Activated naive CD8-positive, alpha-beta T cell treated with anti-CD3 and anti-CD28 coated beads for 36 hours (primary cell): ENCODE measurements around the gene CLIC4. TPM values are rescaled to one million over a fixed set of nuclear protein-coding genes. Genes with fewer than 3 reads are reported as not detected.
"Not testable (repeated sequence)": the region's sequence is repeated elsewhere in the genome, so short reads cannot be mapped to it uniquely, and the experiment has no call there.

Source experiments
- DNase-seq: peaks from one replicate; pipeline ENCODE4 v3.0.0; 2021
- H3K27ac Mint-ChIP-seq: one replicate; pipeline ENCODE4 v1.8.0; 2022; ENCODE audit warnings: mild to moderate bottlenecking, moderate library complexity, mixed read lengths
- H3K27me3 Mint-ChIP-seq: one replicate; pipeline ENCODE4 v1.8.0; 2022; ENCODE audit warnings: mild to moderate bottlenecking, mixed read lengths
- H3K36me3 Mint-ChIP-seq: one replicate; pipeline ENCODE4 v1.8.0; 2021; ENCODE audit warnings: mild to moderate bottlenecking, mixed read lengths
- H3K4me1 Mint-ChIP-seq: one replicate; pipeline ENCODE4 v1.8.0; 2021; ENCODE audit warnings: mixed read lengths
- H3K4me3 Mint-ChIP-seq: one replicate; pipeline ENCODE4 v1.8.0; 2022; ENCODE audit warnings: mild to moderate bottlenecking, moderate library complexity, mixed read lengths
- H3K9me3 Mint-ChIP-seq: one replicate; pipeline ENCODE4 v1.8.0; 2022; ENCODE audit warnings: mixed read lengths
- total RNA-seq, 2 experiments: library from RNA; stranded (reverse); gene quantifications; one replicate each; pipeline ENCODE4 v1.2.3, GENCODE V29; 2021

Gene CLIC4
- total RNA-seq, 2 experiments from 2014 or later: 25.0 to 26.4 TPM

GRCh38 chr1:24795236-24795635 is 50.0 kb downstream of the CLIC4 start:
- H3K9me3 Mint-ChIP-seq: peaks cover 1% of the 10 kb centered on the region
- no peak overlapping the region for H3K27ac Mint-ChIP-seq
- H3K27me3 Mint-ChIP-seq: peaks cover 3% of the 10 kb centered on the region
- H3K36me3 Mint-ChIP-seq: peaks cover 6% of the 10 kb centered on the region
- no peak overlapping the region for H3K4me3 Mint-ChIP-seq
- DNase-seq: no peak
- H3K4me1 Mint-ChIP-seq: no peaks in the 10 kb centered on the region

- Mint-ChIP-seq H3K36me3 (peaks cover 6% of the 10 kb centered on the region), H3K4me3 (no peak overlapping the region), H3K4me1 (no peaks in the 10 kb centered on the region), H3K27me3 (peaks cover 3% of the 10 kb centered on the region), H3K9me3 (peaks cover 1% of the 10 kb centered on the region), H3K27ac (no peak overlapping the region)
- no peak for DNase-seq
Observed at GRCh38 chr1:24796524-24796923, 51.3 kb downstream of the CLIC4 start.

- not testable (repeated sequence) for H3K9me3 Mint-ChIP-seq, H3K27me3 Mint-ChIP-seq, DNase-seq, H3K36me3 Mint-ChIP-seq, H3K4me3 Mint-ChIP-seq, H3K27ac Mint-ChIP-seq, H3K4me1 Mint-ChIP-seq
Observed at GRCh38 chr1:24799242-24799641, 54.0 kb downstream of the CLIC4 start.

- Mint-ChIP-seq H3K27ac (no peak overlapping the region), H3K4me3 (no peak overlapping the region), H3K27me3 (peaks cover 3% of the 10 kb centered on the region), H3K36me3 (peaks cover 6% of the 10 kb centered on the region), H3K4me1 (peaks cover 5% of the 10 kb centered on the region), H3K9me3 (peaks cover 1% of the 10 kb centered on the region)
- DNase-seq: no peak
Observed at GRCh38 chr1:24801176-24801575, 55.9 kb downstream of the CLIC4 start.

GRCh38 chr1:24803220-24803619 is 58.0 kb downstream of the CLIC4 start:
- Mint-ChIP-seq H3K27ac (no peak overlapping the region), H3K4me1 (peaks cover 5% of the 10 kb centered on the region), H3K9me3 (peaks cover under 1% of the 10 kb centered on the region), H3K36me3 (peaks cover 6% of the 10 kb centered on the region), H3K4me3 (no peak overlapping the region), H3K27me3 (no peaks in the 10 kb centered on the region)
- DNase-seq: no peak

GRCh38 chr1:24803987-24804530 is 58.8 kb downstream of the CLIC4 start:
- Mint-ChIP-seq H3K4me3 (no peak overlapping the region), H3K36me3 (no peaks in the 10 kb centered on the region), H3K4me1 (peaks cover 5% of the 10 kb centered on the region), H3K9me3 (no peaks in the 10 kb centered on the region), H3K27me3 (no peaks in the 10 kb centered on the region), H3K27ac (no peak overlapping the region)
- no peak for DNase-seq

GRCh38 chr1:24805534-24806301 is 60.5 kb downstream of the CLIC4 start:
- DNase-seq: no peak
- Mint-ChIP-seq H3K9me3 (no peaks in the 10 kb centered on the region), H3K27ac (no peak overlapping the region), H3K4me3 (no peak overlapping the region), H3K36me3 (no peaks in the 10 kb centered on the region), H3K4me1 (peaks cover 5% of the 10 kb centered on the region), H3K27me3 (no peaks in the 10 kb centered on the region)

GRCh38 chr1:24806588-24806987 is 61.3 kb downstream of the CLIC4 start:
- no peaks in the 10 kb centered on the region for H3K36me3 Mint-ChIP-seq
- H3K27me3 Mint-ChIP-seq: no peaks in the 10 kb centered on the region
- H3K9me3 Mint-ChIP-seq: no peaks in the 10 kb centered on the region
- no peak overlapping the region for H3K27ac Mint-ChIP-seq
- DNase-seq: no peak
- no peak overlapping the region for H3K4me3 Mint-ChIP-seq
- H3K4me1 Mint-ChIP-seq: peaks cover 5% of the 10 kb centered on the region

GRCh38 chr1:24811494-24811893 is 66.2 kb downstream of the CLIC4 start:
- DNase-seq, H3K4me1 Mint-ChIP-seq, H3K36me3 Mint-ChIP-seq, H3K27ac Mint-ChIP-seq, H3K27me3 Mint-ChIP-seq, H3K9me3 Mint-ChIP-seq, H3K4me3 Mint-ChIP-seq: not testable (repeated sequence)

- H3K36me3 Mint-ChIP-seq, H3K27ac Mint-ChIP-seq, H3K4me1 Mint-ChIP-seq, DNase-seq, H3K9me3 Mint-ChIP-seq, H3K4me3 Mint-ChIP-seq: not testable (repeated sequence)
- H3K27me3 Mint-ChIP-seq: peaks cover 19% of the 10 kb centered on the region
Observed at GRCh38 chr1:24820221-24820620, 75.0 kb downstream of the CLIC4 start.

GRCh38 chr1:24822887-24823286 is 77.6 kb downstream of the CLIC4 start:
- H3K4me3 Mint-ChIP-seq: no peak overlapping the region
- no peak for DNase-seq
- no peak overlapping the region for H3K27ac Mint-ChIP-seq
- no peaks in the 10 kb centered on the region for H3K36me3 Mint-ChIP-seq
- no peaks in the 10 kb centered on the region for H3K9me3 Mint-ChIP-seq
- H3K27me3 Mint-ChIP-seq: peaks cover 15% of the 10 kb centered on the region
- no peaks in the 10 kb centered on the region for H3K4me1 Mint-ChIP-seq

- H3K4me1 Mint-ChIP-seq, DNase-seq, H3K27ac Mint-ChIP-seq, H3K4me3 Mint-ChIP-seq, H3K36me3 Mint-ChIP-seq, H3K9me3 Mint-ChIP-seq: not testable (repeated sequence)
- H3K27me3 Mint-ChIP-seq: peaks cover 19% of the 10 kb centered on the region
Observed at GRCh38 chr1:24823486-24823885, 78.2 kb downstream of the CLIC4 start.

- Mint-ChIP-seq H3K4me3 (no peak overlapping the region), H3K36me3 (no peaks in the 10 kb centered on the region), H3K27ac (no peak overlapping the region), H3K27me3 (peaks cover 19% of the 10 kb centered on the region), H3K4me1 (no peaks in the 10 kb centered on the region), H3K9me3 (no peaks in the 10 kb centered on the region)
- no peak for DNase-seq
Observed at GRCh38 chr1:24825174-24825573, 79.9 kb downstream of the CLIC4 start.

- no peak for DNase-seq
- no peak overlapping the region for H3K27ac Mint-ChIP-seq
- H3K27me3 Mint-ChIP-seq: peaks cover 17% of the 10 kb centered on the region
- H3K4me3 Mint-ChIP-seq: no peak overlapping the region
- no peaks in the 10 kb centered on the region for H3K9me3 Mint-ChIP-seq
- no peaks in the 10 kb centered on the region for H3K4me1 Mint-ChIP-seq
- no peaks in the 10 kb centered on the region for H3K36me3 Mint-ChIP-seq
Observed at GRCh38 chr1:24826510-24826909, 81.3 kb downstream of the CLIC4 start.

- Mint-ChIP-seq H3K4me3 (no peak overlapping the region), H3K4me1 (no peaks in the 10 kb centered on the region), H3K27ac (no peak overlapping the region), H3K27me3 (peaks cover 11% of the 10 kb centered on the region), H3K36me3 (no peaks in the 10 kb centered on the region), H3K9me3 (no peaks in the 10 kb centered on the region)
- DNase-seq: no peak
Observed at GRCh38 chr1:24827379-24828135, 82.3 kb downstream of the CLIC4 start.
